ENCODE results near the gene POLG. TPM values are rescaled to one million over a fixed set of nuclear protein-coding genes. Genes with fewer than 3 reads are reported as not detected.
A peak's percentile ranks its signal among the peaks of the same experiment; 100 is the strongest.

POLG gene
- total RNA-seq = 10 to 100 TPM; 65.2 to 73.3 TPM
- polyA plus RNA-seq (ENCODE audit: insufficient read depth, low read depth, low replicate concordance) = 31.6 TPM
- long read RNA-seq, donor 1, full-length matches to known transcripts = 7 of 7 reads
- long read RNA-seq, donor 1, partial matches to known transcripts = 0 of 7 reads
- long read RNA-seq, donor 1, other reads (novel, unspliced or antisense) = 0 of 7 reads
- long read RNA-seq, donor 2, partial matches to known transcripts = 0 of 2 reads
- long read RNA-seq, donor 2, other reads (novel, unspliced or antisense) = 0 of 2 reads

- Histone ChIP-seq H3K9me3 (no peaks in the 10 kb centered on the region), H3K36me3 (ENCODE audit: low read depth, missing control alignments) (no peaks in the 10 kb centered on the region), H3K4me3 (peak within 1 kb of the TSS; percentile 89 to 90), H3K27me3 (no peaks in the 10 kb centered on the region), H3K4me1 (peaks cover 30% of the 10 kb centered on the region), H3K27ac (peak within 1 kb of the TSS; percentile 84 to 92)
- TF ChIP-seq POLR2A (IDR thresholded peaks at IDR 0.05) = peak; percentile 89
- TF ChIP-seq CTCF (IDR thresholded peaks at IDR 0.05) = no peak
- WGBS, 2 donors = 0 to 2% methylated on average over 10 to 84 of the region's 85 CpGs
- intact Hi-C loops (cut with DNase I; ENCODE audit: low total_unique reads) = no loop called here
- DNase-seq = peak; percentile 99
These were observed at the start of gene POLG for GRCh38 chr15:89334510-89335297. POLG (minus strand) TSS chr15:89334824; CDS start chr15:89333754, 1,070 bp downstream.

- no peaks in the 10 kb centered on the region for H3K27me3 ChIP-seq
- no peak for TF ChIP-seq CTCF (IDR thresholded peaks at IDR 0.05)
- no peak for TF ChIP-seq POLR2A (IDR thresholded peaks at IDR 0.05)
- intact Hi-C loops (cut with DNase I; ENCODE audit: low total_unique reads) = no loop called here
- no peaks in the 10 kb centered on the region for H3K9me3 ChIP-seq
- no peak overlapping the region for H3K27ac ChIP-seq
- WGBS, 2 donors = 74 to 89% methylated on average over 3 of the region's 3 CpGs
- H3K4me3 ChIP-seq = no peak overlapping the region
- DNase-seq = no peak
- peaks cover 11% of the 10 kb centered on the region for H3K4me1 ChIP-seq
- H3K36me3 ChIP-seq (ENCODE audit: low read depth, missing control alignments) = no peaks in the 10 kb centered on the region
These were observed 49.6 kb upstream of the POLG start for GRCh38 chr15:89384176-89384604.

- peak; percentile 92 for DNase-seq
- no peaks in the 10 kb centered on the region for H3K27me3 ChIP-seq
- H3K4me3 ChIP-seq = no peak overlapping the region
- no peaks in the 10 kb centered on the region for H3K9me3 ChIP-seq
- 27 to 43% methylated on average over 4 to 10 of the region's 10 CpGs for WGBS, 2 donors
- H3K4me1 ChIP-seq = peaks cover 11% of the 10 kb centered on the region
- no peak overlapping the region for H3K27ac ChIP-seq
- TF ChIP-seq CTCF (IDR thresholded peaks at IDR 0.05) (no peak), POLR2A (IDR thresholded peaks at IDR 0.05) (no peak)
- no peaks in the 10 kb centered on the region for H3K36me3 ChIP-seq (ENCODE audit: low read depth, missing control alignments)
- intact Hi-C loops (cut with DNase I; ENCODE audit: low total_unique reads) = no loop called here
These were observed 48.9 kb upstream of the POLG start for GRCh38 chr15:89383365-89384175.

GRCh38 chr15:89381888-89382686, 47.5 kb upstream of the POLG start:
- WGBS, 2 donors = 83 to 88% methylated on average over 11 of the region's 11 CpGs
- Histone ChIP-seq H3K36me3 (ENCODE audit: low read depth, missing control alignments) (no peaks in the 10 kb centered on the region), H3K4me3 (no peak overlapping the region), H3K9me3 (no peaks in the 10 kb centered on the region), H3K27me3 (no peaks in the 10 kb centered on the region), H3K4me1 (peaks cover 18% of the 10 kb centered on the region), H3K27ac (no peak overlapping the region)
- intact Hi-C loops (cut with DNase I; ENCODE audit: low total_unique reads) = no loop called here
- no peak for TF ChIP-seq CTCF (IDR thresholded peaks at IDR 0.05)
- no peak for TF ChIP-seq POLR2A (IDR thresholded peaks at IDR 0.05)
- no peak for DNase-seq
